GM21528 (cell line): Measurements from ENCODE around the gene ARL4D.
"Not testable (repeated sequence)": the region's sequence is repeated elsewhere in the genome, so short reads cannot be mapped to it uniquely, and the experiment has no call there.

Experiments
- ATAC-seq: cut with Tn5 transposase; IDR thresholded peaks from one replicate; pipeline ENCODE4 v1.9.1; 2021; ENCODE audit warnings: mild to moderate bottlenecking, moderate library complexity; ENCODE audit not compliant: unreplicated experiment, low FRiP score

The ARL4D gene, protein sequence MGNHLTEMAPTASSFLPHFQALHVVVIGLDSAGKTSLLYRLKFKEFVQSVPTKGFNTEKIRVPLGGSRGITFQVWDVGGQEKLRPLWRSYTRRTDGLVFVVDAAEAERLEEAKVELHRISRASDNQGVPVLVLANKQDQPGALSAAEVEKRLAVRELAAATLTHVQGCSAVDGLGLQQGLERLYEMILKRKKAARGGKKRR

DNA sequence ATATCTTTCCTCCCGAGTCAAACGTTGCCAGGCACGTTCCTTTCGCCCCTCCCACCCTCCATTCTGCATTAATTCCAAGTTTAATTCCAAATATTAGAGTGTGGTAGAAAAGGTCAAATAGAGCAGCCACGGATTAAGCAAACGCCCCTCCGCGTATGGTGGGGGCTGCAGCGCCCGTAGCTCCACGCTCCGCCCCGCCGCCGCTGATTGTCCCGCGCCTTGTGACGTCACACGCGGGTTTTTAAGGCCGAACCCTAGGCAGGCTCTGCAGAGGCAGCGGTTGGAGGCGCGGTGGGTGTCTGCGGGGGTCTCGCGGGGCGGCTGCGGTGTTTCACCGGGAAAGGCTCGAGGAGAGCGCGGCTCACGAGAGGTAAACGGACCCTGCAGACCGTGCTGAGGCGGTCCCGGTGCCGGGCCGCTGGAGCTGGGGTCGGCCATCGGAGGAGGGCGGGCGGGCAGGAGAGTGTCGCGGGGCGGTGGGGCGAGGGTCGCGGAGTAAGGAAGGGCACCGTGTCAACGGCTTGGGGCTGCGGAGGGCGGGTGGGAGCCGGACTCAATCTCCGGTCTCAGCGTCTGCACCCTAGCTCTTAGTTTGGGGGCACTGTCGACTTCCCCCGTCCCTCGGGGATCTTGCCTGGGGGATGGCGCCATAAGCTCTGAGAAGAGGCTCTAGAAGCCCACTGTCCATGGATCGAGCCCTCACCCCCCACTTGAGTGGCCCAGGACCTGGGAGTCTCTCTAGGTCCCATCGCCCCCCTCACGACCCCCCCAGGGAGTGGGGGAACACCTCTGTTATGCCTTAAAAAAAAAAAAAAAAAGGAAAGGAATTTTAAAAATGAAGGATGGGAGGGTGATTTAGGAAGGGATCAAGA, at the start of gene ARL4D:
ARL4D (plus strand) TSS at position 270 of the 872 bp plus-strand sequence. CDS start 740 bp downstream, outside the sequence.
- ATAC-seq: no peak

DNA sequence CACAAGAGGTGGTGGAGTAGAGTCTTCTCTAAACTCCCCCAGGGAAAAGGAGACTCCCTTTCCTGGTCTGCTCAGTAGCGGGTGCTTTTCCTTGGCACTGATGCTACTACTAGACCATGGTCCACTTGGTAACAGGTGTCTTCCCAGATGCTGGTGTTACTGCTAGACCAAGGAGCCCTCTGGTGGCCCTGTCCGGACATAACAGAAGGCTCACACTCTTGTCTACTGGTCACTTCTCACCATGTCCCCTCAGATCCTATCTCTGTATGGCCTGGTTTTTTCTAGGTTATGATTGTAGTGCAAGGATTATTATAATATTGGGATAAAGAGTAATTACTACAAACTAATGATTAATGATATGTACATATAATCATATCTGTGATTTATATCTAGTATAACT, 49.7 kb upstream of the ARL4D start:
- ATAC-seq: no peak

DNA sequence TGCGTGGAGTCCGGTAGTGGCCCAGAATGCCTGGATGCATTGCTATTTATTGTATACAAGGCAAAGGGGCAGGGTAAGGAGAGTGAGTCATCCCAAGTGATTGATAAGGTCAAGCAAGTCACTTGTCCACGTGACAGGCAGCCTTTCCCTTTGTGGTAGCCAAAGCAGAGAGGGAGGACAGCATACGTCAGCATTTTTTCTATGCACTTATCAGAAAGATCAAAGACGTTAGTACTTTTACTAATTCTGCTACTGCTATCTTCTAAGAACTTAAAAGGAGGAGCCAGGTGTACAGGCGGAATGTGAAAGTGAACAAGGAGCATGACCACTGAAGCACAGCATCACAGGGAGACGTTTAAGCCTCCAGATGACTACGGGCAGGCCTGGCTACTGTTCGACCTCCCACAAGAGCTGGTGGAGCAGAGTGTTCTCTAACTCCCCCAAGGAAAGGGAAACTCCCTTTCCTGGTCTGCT, 47.9 kb upstream of the ARL4D start:
- no peak for ATAC-seq

DNA sequence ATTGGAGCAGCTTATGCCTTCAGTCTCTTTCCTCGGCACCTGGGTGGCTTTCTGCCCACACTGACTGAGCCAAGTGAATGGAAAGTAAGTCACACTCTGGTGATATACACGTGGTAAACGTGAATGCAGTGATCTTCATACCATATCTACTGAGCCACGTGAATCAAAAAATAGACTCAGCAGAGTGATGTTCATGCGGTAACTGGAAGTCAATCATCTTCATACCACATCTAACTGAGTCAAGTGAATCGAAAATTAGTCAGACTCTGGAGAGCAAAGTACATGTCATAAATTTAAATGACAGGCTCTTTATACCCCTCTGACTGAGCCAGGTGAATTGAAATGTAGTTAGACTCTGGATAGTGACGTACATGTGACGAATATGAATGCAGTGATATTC, 47.1 kb upstream of the ARL4D start:
- ATAC-seq: no peak

DNA sequence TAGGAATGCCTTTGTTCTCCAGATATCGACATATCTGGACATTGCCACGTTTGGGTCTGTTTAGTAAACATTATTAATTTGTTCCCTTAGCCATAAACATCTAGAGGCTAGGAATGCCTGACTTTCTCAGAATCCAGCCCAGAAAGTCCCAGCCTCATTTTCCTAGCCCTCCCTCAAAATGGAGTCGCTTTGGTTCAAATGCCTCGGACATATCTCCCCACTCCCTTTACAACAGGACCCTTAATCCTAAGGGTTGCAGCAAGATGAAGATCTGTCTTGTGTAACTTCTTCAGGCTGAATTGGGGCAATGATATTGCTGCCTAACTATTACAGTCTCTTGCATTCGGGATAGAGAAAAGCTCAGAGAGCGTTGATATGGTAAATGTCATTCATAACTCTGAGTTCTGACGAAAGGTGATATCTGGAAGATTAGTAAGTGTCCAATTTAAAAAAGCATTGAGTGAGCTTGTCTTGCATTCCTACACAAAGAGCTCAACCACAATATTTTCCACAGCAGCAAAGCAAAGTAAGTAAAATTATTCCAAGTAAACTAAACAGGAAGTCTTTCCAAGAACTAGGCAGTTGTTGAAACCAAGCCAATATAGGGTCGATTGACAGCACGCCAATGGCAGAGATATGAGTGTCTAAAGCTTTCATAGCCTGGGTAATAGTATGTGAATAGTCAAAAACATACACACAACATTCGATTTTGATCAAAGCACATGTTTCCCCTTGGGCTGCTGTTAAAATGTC, 46.0 kb upstream of the ARL4D start:
- no peak for ATAC-seq

DNA sequence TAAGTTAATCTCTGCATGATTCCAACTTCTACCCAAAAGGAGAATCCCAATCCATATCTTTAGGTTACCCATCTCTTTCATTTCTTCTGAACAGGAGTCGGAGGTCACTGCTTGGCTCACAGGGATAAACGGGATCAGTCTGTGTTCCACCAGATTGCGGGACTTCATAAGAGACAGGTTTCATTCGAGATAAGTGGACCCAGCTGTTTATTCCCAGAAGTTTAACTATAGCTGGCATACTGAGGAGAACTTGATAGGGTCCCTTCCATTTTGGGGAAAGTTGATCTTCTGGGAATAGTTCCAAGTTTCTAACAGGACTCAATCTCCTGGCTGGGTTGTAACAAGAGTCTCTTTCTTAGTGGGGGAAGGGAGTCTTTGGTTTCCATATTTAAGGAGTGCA, 45.4 kb upstream of the ARL4D start:
- ATAC-seq: no peak

DNA sequence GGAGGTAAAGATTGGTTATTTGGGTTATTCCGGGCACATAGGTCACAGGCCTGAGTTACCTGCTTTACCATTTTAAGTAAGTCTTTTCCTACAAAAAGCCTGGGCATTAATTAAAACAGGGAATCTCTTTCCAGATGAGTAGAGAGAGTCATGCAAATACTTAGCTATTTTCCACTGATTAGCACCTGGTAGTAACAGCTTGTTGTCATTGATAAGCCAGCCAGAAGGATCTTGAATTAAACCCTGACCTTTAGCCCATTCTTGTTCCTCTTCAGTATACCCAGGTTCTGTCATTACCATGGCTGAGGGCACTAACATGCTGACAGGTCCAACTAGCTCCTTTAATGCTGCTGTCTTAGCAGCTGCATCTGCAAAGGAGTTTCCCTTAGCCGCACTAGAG, 44.4 kb upstream of the ARL4D start:
- no peak for ATAC-seq

DNA sequence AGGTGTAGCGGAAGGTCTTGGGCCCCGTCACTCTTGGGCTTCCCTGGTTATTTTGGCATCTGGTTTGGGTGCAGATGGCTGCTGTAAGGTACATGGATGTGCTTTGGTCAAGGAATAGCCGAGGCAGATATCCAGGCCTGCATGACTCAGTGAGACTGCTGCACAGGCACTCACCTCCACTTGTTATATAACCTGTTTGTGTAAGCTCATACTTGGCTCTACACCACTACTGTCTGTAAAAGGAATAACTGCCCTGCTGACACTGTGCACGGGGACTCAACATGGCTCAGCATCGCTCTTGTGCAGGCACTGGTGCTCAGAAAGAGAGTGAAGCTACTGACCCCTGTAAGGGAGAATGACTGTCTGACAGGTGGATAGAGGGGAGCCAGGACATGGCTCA, 42.3 kb upstream of the ARL4D start:
- no peak for ATAC-seq

DNA sequence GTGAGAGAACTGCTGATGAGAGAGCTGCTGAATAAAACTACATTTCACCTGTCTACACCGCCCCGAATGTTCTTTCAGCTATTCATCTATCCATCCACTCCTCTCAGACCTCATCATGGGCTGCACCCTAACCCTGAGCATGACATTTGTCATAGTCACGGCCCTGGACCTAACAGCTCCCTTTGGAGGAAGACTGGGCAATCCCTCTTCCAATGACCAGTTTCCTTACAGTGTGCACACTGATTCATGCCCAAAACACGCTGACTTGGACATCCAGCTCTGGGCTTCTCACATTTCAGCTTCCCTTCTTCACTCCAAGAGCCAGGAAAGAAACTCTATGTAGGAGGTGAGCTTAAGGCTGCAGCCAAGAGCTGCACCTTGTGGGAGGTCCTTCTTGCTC, 41.8 kb upstream of the ARL4D start:
- no peak for ATAC-seq

DNA sequence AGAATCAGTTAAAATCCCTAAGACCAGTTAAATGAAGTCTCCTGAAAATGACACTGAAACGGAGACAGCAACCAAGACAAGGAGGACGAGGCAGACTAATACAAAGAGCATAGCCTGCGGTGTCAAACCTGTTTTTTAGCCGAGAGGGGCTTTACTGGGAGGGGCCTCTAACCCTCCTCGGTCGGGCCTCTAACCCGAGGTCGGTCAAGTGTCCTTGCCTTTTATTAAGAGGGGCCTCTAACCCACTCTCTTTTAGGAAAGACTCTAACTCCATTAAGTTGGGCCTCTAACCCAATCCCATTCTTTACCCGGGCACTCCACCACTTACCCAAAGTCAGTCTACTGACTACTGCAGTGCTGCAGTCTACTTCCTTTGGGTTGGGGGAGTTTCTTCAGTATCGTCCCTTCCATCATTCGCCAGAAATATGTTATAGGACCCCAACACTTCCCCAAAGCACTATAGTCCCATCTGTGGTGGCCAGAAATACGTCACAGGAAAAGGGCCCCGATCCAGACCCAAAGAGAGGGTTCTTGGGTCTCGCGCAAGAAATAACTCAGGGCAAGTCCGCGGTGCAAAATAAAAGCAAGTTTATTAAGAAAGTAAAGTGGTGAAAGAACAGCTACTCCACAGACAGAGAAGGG, 39.2 kb upstream of the ARL4D start:
- ATAC-seq: no peak

DNA sequence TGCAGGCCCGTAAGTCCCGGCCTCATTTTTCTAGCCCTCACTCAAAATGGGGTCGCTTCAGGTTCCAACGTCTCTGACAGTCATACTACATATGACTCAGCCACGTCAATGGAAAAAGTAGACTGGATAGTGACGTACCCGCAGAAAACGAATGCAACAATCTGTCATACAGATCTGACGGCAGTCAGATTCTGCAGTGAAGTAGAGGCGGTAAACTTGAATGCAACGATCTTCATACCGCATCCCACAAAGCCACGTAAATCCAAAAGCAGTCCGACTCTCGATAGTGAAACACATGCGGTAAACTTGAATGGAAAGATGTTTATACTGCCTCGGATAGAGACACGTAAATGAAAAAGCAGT, 38.4 kb upstream of the ARL4D start:
- peak; percentile 34 for ATAC-seq

DNA sequence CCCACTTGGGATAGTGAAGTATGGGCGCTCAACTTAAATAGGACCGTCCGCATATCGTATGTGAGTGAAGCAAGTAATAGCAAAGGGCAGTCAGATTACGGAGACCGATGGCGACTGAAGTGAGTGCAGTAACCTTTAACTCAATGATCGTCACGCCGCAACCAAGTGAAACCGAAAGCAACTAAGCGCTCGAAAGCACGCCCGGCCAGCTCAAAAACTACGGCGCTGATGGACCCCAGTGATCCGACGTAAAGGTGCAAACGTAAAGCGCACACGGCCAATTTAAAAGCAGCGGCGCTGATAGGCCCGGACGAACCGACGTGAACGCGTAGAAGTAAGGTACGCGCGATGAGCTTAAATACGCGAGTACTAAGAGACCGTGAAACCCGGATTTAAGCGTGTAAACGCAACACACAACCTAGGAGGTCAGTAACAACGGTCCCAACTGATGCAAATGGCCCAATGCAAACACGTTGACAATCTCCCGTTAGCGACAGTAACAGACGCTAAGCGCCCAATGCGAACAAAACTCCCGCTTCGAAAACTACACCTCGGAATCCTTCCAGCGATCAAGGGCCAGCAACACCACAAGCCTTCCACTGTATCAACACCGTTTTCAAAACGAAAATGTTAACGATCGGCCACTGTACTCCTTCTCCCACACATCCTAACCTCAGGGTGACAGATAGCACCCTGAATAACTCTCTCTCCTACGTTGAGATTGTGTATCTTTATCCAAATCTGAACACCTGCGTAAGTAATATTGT, 37.9 kb upstream of the ARL4D start:
- peak; percentile 76 for ATAC-seq

DNA sequence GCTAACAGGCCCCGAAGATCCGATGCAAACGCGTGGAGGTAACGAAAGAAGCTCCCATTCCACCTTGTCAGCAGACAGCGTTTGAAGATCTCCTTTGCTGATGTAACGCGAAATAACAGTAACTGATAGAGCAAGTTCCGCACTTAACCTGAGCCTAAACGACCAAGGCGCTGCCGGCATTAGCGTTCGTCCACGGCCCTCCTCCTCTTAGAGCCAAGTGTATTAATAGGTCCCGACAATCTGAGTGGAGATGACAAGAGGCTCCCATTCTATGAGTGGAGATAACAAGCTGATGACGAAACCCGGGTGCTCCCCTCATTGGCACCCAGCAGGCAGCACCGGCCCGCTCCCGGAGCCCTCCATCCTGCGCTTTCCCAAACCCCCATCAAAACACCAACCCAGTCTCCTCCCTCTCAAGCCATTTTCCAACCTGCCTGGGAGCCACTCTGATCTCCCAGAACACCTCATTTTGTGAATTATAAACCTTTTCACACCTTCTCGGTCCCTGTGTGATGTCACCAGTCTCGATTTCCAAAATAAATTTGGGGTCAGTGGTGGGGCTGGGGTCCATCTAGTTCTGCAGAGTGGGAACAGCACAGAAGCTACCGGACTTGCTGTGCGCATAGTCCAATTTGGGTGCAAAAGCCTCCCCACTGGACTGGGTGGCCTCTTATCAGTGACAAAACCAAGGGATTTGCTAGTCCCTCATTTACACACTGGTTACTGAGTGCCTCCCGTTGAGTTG, 35.4 kb upstream of the ARL4D start:
- ATAC-seq: no peak

DNA sequence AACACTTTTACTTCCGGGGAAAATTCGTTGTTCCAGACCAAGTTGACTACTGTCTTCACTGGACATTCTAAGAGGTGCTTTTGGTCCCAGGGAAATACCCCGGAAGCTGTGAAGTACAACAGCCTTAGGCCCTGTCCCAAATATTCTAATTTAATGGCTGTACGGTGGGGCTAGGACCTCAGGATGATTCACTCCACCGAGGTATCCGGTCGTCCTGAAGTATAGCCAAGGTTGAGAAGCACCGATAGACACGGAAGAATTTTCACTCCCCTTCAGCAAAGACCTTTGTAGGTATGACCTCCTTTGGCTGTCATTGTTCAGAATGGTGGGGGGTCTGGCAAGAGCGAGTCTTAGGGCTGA, 34.9 kb upstream of the ARL4D start:
- no peak for ATAC-seq

DNA sequence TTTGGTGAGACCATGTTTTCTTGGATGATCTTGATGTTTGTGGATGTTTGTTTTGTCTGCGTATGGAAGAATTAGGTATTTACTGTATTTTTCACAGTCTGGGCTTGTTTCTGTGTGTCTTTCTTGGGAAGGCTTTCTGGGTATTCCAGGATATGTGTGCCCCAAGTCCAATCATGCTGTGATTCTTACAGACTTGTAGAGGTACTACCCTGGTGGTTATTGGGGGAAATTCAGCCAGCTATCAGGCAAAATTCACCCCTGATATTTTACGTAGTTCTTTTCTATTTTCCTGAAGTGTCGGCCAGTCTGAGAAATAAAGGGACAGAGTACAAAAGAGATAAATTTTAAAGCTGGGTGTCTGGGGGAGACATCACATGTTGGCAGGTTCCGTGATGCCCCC, 33.4 kb upstream of the ARL4D start:
- no peak for ATAC-seq

DNA sequence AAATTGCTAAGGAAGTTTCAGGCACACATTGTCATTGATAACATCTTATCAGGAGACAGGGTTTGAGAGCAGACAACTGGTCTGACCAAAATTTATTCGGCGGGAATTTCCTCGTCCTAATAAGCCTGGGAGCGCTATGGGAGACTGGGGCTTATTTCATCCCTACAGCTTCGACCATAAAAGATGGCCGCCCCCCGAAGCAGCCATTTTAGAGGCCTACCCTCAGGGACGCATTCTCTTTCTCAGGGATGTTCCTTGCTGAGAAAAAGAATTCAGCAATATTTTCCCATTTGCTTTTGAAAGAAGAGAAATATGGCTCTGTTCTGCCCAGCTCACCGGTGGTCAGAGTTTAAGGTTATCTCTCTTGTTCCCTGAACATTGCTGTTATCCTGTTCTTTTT, 32.9 kb upstream of the ARL4D start:
- ATAC-seq: not testable (repeated sequence)

DNA sequence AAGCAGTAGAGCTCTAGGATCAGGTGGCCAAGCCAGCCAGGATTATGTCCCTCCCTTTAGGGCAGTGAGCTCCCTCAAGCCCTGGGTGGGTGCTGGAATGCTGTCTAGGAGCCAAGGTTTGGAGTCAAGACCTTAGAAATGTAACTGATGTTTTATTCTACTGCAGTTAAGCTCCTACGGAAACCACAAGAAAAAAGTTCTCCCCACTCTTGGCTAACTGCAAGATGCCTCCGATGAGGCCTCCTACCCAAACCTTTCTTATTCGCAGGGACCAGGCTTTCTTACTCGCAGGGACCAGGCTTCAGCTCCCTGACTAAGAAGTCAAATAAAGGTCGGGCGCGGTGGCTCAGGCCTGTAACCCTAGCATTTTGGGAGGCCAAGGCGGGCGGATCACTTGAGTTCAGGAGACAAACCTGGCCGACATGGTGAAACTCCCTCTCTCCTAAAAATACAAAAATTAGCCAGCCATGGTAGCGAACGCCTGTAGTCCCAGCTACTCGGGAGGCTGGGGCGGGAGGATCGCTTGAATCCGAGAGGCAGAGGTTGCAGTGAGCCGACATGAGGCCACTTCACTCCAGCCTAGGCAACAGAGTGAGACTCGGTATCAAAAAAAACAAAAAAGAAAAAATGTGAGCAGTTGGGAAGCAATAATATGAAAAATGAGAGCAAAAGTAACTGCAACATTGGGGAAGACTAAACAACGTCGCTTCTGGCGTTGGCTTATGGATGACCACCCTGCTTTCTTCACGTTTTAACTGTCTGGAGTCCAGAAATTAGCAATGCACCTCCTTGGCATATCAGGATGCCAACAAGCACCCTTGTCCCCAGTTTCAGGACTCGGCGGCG, 31.7 kb upstream of the ARL4D start:
- no peak for ATAC-seq

DNA sequence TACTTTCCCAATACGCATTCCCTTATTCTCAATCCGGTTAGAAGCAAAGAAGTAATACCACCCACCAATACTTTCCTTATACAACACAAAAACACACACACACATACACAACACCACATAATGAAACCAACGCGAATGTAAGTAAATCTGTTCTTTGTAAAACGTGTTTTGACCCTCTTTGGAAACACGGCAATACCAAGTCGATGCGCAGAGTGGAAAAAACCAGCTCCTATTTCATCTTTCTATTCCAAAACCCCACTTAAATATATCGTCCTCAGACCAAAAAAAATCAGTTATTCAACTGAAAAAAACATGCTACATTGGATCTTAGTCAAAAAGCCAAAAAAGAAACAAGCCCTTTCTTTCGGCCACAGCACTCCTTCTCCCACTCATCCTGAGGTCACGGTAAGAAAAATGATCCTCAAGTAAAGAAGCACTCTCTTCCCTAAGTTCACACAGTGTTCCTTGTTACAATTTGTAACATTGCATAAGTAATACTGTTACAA, 31.0 kb upstream of the ARL4D start:
- ATAC-seq: peak; percentile 37
